HG03469 (cell line): Measurements from ENCODE around the gene PHC3.

ENCODE experiments used
- ATAC-seq: cut with Tn5 transposase; IDR thresholded peaks from one replicate; pipeline ENCODE4 v1.9.1; 2021; ENCODE audit warnings: mild to moderate bottlenecking, moderate library complexity, moderate number of reproducible peaks; ENCODE audit not compliant: unreplicated experiment

PHC3 gene

GRCh38 chr3:170189398-170190256, 8.1 kb upstream of the PHC3 start:
- no peak for ATAC-seq

GRCh38 chr3:170180079-170180907, 1.2 kb downstream of the PHC3 start:
- peak; percentile 15 for ATAC-seq

- no peak for ATAC-seq
Observed at GRCh38 chr3:170179432-170179831, 2.1 kb downstream of the PHC3 start.

- no peak for ATAC-seq
Observed at GRCh38 chr3:170178651-170179050, 2.9 kb downstream of the PHC3 start.

- ATAC-seq, result no peak
Observed at GRCh38 chr3:170171563-170171962, 10.0 kb downstream of the PHC3 start.

GRCh38 chr3:170164717-170165116, 16.8 kb downstream of the PHC3 start:
- no peak for ATAC-seq

GRCh38 chr3:170163956-170164645, 17.4 kb downstream of the PHC3 start:
- ATAC-seq, result no peak

GRCh38 chr3:170162630-170163029, 18.9 kb downstream of the PHC3 start:
- ATAC-seq, result no peak

- ATAC-seq, result no peak
Observed at GRCh38 chr3:170162052-170162451, 19.5 kb downstream of the PHC3 start.

- no peak for ATAC-seq
Observed at GRCh38 chr3:170159933-170160332, 21.6 kb downstream of the PHC3 start.

- no peak for ATAC-seq
Observed at GRCh38 chr3:170159459-170159858, 22.1 kb downstream of the PHC3 start.

GRCh38 chr3:170155604-170156003, 25.9 kb downstream of the PHC3 start:
- ATAC-seq, result no peak

GRCh38 chr3:170154569-170155143, 26.9 kb downstream of the PHC3 start:
- ATAC-seq, result peak; percentile 78

- no peak for ATAC-seq
Observed at GRCh38 chr3:170154084-170154483, 27.4 kb downstream of the PHC3 start.

- no peak for ATAC-seq
Observed at GRCh38 chr3:170151536-170151935, 30.0 kb downstream of the PHC3 start.

GRCh38 chr3:170149016-170149415, 32.5 kb downstream of the PHC3 start:
- no peak for ATAC-seq

GRCh38 chr3:170145278-170145677, 36.3 kb downstream of the PHC3 start:
- no peak for ATAC-seq

GRCh38 chr3:170144437-170144843, 37.1 kb downstream of the PHC3 start:
- ATAC-seq, result peak; percentile 85

GRCh38 chr3:170142373-170142772, 39.2 kb downstream of the PHC3 start:
- ATAC-seq, result no peak

GRCh38 chr3:170137986-170138385, 43.5 kb downstream of the PHC3 start:
- no peak for ATAC-seq

GRCh38 chr3:170132335-170132734, 49.2 kb downstream of the PHC3 start:
- ATAC-seq, result no peak
